IMR-90 (cell line): ENCODE data around the gene WDR81. TPM values are rescaled to one million over a fixed set of nuclear protein-coding genes. Genes with fewer than 3 reads are reported as not detected.

ENCODE experiments used
- ATAC-seq: fragments of 200-7000 bp; cut with Tn5 transposase; 2 replicates; pipeline ENCODE4 v1.9.1; 2020; ENCODE audit warnings: low read depth, mild to moderate bottlenecking, moderate library complexity
- BruUV-seq: library from RNA; stranded (reverse); fragments of 400-500 nt; replicated peaks from 2 replicates; lab custom pipeline; 2021; lab: Mats Ljungman, UMichigan
- CTCF ChIA-PET: fragments of 300-600 bp; formaldehyde crosslinking; extraction: SDS; loops from one replicate; lab custom pipeline; 2021; ENCODE audit warnings: antibody characterized with exemption; lab: Yijun Ruan, JAX
- POLR2A ChIA-PET: fragments of 300-600 bp; sonication (Branson Sonifier 250); formaldehyde crosslinking; loops from one replicate; lab custom pipeline; 2022; ENCODE audit warnings: antibody characterized with exemption; ENCODE audit not compliant: unreplicated experiment; lab: Charles Lee
- DNase-seq: peaks from one replicate; pipeline ENCODE4 v3.0.0; 2013
- H2AFZ ChIP-seq: replicated peaks from 2 replicates; pipeline ENCODE3; 2013; ENCODE audit warnings: low read length, mild to moderate bottlenecking; ENCODE audit not compliant: poor library complexity
- H2AK5ac ChIP-seq: 2 replicates; pipeline ENCODE4 v1.6.1; 2013; ENCODE audit warnings: low read depth, low read length, inconsistent platforms
- H2AK9ac ChIP-seq: replicated peaks from 2 replicates; pipeline ENCODE3; 2013; ENCODE audit warnings: mild to moderate bottlenecking, low read depth, low read length, moderate library complexity; ENCODE audit not compliant: poor library complexity
- H2BK120ac ChIP-seq: 2 replicates; pipeline ENCODE4 v1.6.1; 2013; ENCODE audit warnings: low read depth, low read length, inconsistent platforms
- H2BK15ac ChIP-seq: 3 replicates; pipeline ENCODE4 v1.6.1; 2013; ENCODE audit warnings: low read depth, low read length, inconsistent platforms
- H2BK20ac ChIP-seq: 2 replicates; pipeline ENCODE4 v1.6.1; 2013; ENCODE audit warnings: low read depth, mild to moderate bottlenecking, inconsistent platforms, low read length, moderate library complexity
- H2BK5ac ChIP-seq: 2 replicates; pipeline ENCODE4 v1.6.1; 2013; ENCODE audit warnings: mild to moderate bottlenecking, low read depth, low read length, inconsistent platforms; ENCODE audit not compliant: poor library complexity, severe bottlenecking
- H3K14ac ChIP-seq: replicated peaks from 2 replicates; pipeline ENCODE4 v1.6.1; 2013; ENCODE audit warnings: low read depth, low read length, inconsistent platforms
- H3K18ac ChIP-seq: 2 replicates; pipeline ENCODE4 v1.6.1; 2013; ENCODE audit warnings: low read depth, low read length, control low read depth
- H3K23ac ChIP-seq: 2 replicates; pipeline ENCODE4 v1.6.1; 2013; ENCODE audit warnings: low read depth, low read length, inconsistent platforms
- H3K27ac ChIP-seq: 2 replicates; pipeline ENCODE4 v1.5.1; 2013; ENCODE audit warnings: mild to moderate bottlenecking, control low read depth, low read length; ENCODE audit not compliant: insufficient read depth
- H3K27me3 ChIP-seq: 2 replicates; pipeline ENCODE4 v1.6.1; 2013; ENCODE audit warnings: low read length; ENCODE audit not compliant: control insufficient read depth, insufficient read depth
- H3K36me3 ChIP-seq: 2 replicates; pipeline ENCODE4 v1.6.1; 2013; ENCODE audit warnings: low read length, mixed read lengths; ENCODE audit not compliant: control insufficient read depth, insufficient read depth
- H3K4ac ChIP-seq: 2 replicates; pipeline ENCODE4 v1.6.1; 2013; ENCODE audit warnings: low read depth, low read length, inconsistent platforms
- H3K4me1 ChIP-seq: 2 replicates; pipeline ENCODE4 v1.6.1; 2013; ENCODE audit warnings: low read length, mixed read lengths; ENCODE audit not compliant: control insufficient read depth, insufficient read depth
- H3K4me2 ChIP-seq: 2 replicates; pipeline ENCODE4 v1.6.1; 2013; ENCODE audit warnings: low read depth, mild to moderate bottlenecking, control low read depth, low read length, moderate library complexity
- H3K4me3 ChIP-seq: 2 replicates; pipeline ENCODE4 v1.5.1; 2013; ENCODE audit warnings: low read depth, mild to moderate bottlenecking, control low read depth, low read length, moderate library complexity; ENCODE audit not compliant: insufficient read depth
- H3K56ac ChIP-seq: 2 replicates; pipeline ENCODE4 v1.6.1; 2013; ENCODE audit warnings: low read length, inconsistent platforms; ENCODE audit not compliant: insufficient read depth; ENCODE audit errors: extremely low read depth
- H3K79me1 ChIP-seq, 2 experiments: 2 replicates each; pipeline ENCODE4 v1.6.1; 2013; ENCODE audit warnings: low read length in 2 of 2, inconsistent platforms in 1 of 2, low read depth in 1 of 2
- H3K9ac ChIP-seq: 2 replicates; pipeline ENCODE4 v1.6.1; 2013; ENCODE audit warnings: low read depth, low read length, control low read depth
- H3K9me1 ChIP-seq: 2 replicates; pipeline ENCODE4 v1.6.1; 2013; ENCODE audit warnings: low read length, inconsistent platforms; ENCODE audit not compliant: insufficient read depth
- H3K9me3 ChIP-seq: 2 replicates; pipeline ENCODE4 v1.6.1; 2013; ENCODE audit warnings: low read length; ENCODE audit not compliant: control insufficient read depth, insufficient read depth
- H4K20me1 ChIP-seq: 2 replicates; pipeline ENCODE4 v1.6.1; 2013; ENCODE audit warnings: low read length, inconsistent platforms; ENCODE audit not compliant: insufficient read depth
- H4K5ac ChIP-seq: 2 replicates; pipeline ENCODE4 v1.6.1; 2013; ENCODE audit warnings: mild to moderate bottlenecking, low read depth, low read length, control low read depth
- H4K8ac ChIP-seq, 2 experiments: 2 replicates each; pipeline ENCODE4 v1.6.1; 2013; ENCODE audit warnings: low read depth in 2 of 2, low read length in 2 of 2, control low read depth in 1 of 2, inconsistent platforms in 1 of 2
- H4K91ac ChIP-seq: 2 replicates; pipeline ENCODE4 v1.6.1; 2013; ENCODE audit warnings: low read depth, low read length, inconsistent platforms; ENCODE audit not compliant: insufficient read depth
- BHLHE40 ChIP-seq: fragments of 150-350 bp; IDR thresholded peaks from 2 replicates; pipeline ENCODE4 v1.6.1; 2016; ENCODE audit warnings: mild to moderate bottlenecking, low read depth, low read length
- CEBPB ChIP-seq: IDR thresholded peaks from 2 replicates; pipeline ENCODE4 v1.6.1; 2012; ENCODE audit warnings: low read depth, low read length, improper control_type of control experiment
- CHD1 ChIP-seq: IDR thresholded peaks from 2 replicates; pipeline ENCODE4 v1.6.1; 2012; ENCODE audit warnings: low read depth, low read length, improper control_type of control experiment
- FOS ChIP-seq: fragments of 150-350 bp; IDR thresholded peaks from 2 replicates; pipeline ENCODE4 v1.6.1; 2016; ENCODE audit warnings: low read depth, low read length
- MAFK ChIP-seq: IDR thresholded peaks from 2 replicates; pipeline ENCODE4 v1.6.1; 2012; ENCODE audit warnings: low read depth, low read length, improper control_type of control experiment
- MAZ ChIP-seq: IDR thresholded peaks from 2 replicates; pipeline ENCODE4 v1.6.1; 2012; ENCODE audit warnings: low read depth, mild to moderate bottlenecking, low read length, improper control_type of control experiment, moderate library complexity, borderline replicate concordance
- MXI1 ChIP-seq: IDR thresholded peaks from 2 replicates; pipeline ENCODE4 v1.6.1; 2012; ENCODE audit warnings: low read depth, mild to moderate bottlenecking, low read length, moderate library complexity, borderline replicate concordance
- NFE2L2 ChIP-seq: fragments of 150-350 bp; IDR thresholded peaks from 2 replicates; pipeline ENCODE4 v1.6.1; 2016; ENCODE audit warnings: low read depth, mild to moderate bottlenecking, low read length
- RAD21 ChIP-seq: IDR thresholded peaks from 2 replicates; pipeline ENCODE4 v1.6.1; 2012; ENCODE audit warnings: low read length, improper control_type of control experiment
- RCOR1 ChIP-seq: IDR thresholded peaks from 2 replicates; pipeline ENCODE4 v1.6.1; 2012; ENCODE audit warnings: mild to moderate bottlenecking, low read length, improper control_type of control experiment; ENCODE audit not compliant: insufficient replicate concordance
- SMC3 ChIP-seq: fragments of 150-350 bp; IDR thresholded peaks from 2 replicates; pipeline ENCODE4 v1.6.1; 2016; ENCODE audit warnings: low read depth, mild to moderate bottlenecking, antibody characterized with exemption, low read length, moderate library complexity
- WGBS, 2 experiments: methylation state at CpG; one replicate each; pipeline versions ENCODE4 v1.1.5 to v1.1.7; 2013; ENCODE audit warnings: missing lambda C conversion rate in 2 of 2; ENCODE audit not compliant: insufficient read length in 1 of 2; ENCODE audit errors: extremely low coverage in 2 of 2; 5-methylcytosine and 5-hydroxymethylcytosine counted together
- dilution Hi-C: fragments of 300-500 bp; cut with HindIII; formaldehyde crosslinking; loops from one replicate; pipeline ENCODE4 v1.14.3; 2018; ENCODE audit warnings: low sequenced_read_pairs; ENCODE audit not compliant: unreplicated experiment
- in situ Hi-C: fragments of 300-500 bp; cut with MboI; formaldehyde crosslinking; loops from 3 replicates; pipeline ENCODE4 v1.14.3; 2019; ENCODE audit warnings: low sequenced_read_pairs, inconsistent platforms, mixed read lengths
- intact Hi-C: fragments of 100-400 bp; cut with micrococcal nuclease; formaldehyde crosslinking; loops from 2 replicates; pipeline ENCODE4 v1.10.0; 2022
- polyA plus RNA-seq, 3 experiments: library from polyadenylated mRNA; depleted of rRNA; stranded (reverse); fragments of >200 nt; gene quantifications; 2 replicates each; pipeline ENCODE4 v1.2.3, GENCODE V29; 2012; ENCODE audit warnings: low replicate concordance in 1 of 3
- total RNA-seq: library from RNA; depleted of rRNA; stranded (reverse); fragments of >200 nt; gene quantifications from 2 replicates; pipeline ENCODE4 v1.2.3, GENCODE V29; 2012
- TF ChIP-seq, protein P1 (sequence below): fragments of 150-350 bp; IDR thresholded peaks from 2 replicates; pipeline ENCODE4 v1.6.1; 2017; ENCODE audit warnings: mild to moderate bottlenecking, antibody characterized with exemption, low read length, low read depth

The WDR81 gene
- total and polyA plus RNA-seq, 2 of the 4 experiments (the other 2 are of a cell fraction): 3.0 to 8.4 TPM

DNA sequence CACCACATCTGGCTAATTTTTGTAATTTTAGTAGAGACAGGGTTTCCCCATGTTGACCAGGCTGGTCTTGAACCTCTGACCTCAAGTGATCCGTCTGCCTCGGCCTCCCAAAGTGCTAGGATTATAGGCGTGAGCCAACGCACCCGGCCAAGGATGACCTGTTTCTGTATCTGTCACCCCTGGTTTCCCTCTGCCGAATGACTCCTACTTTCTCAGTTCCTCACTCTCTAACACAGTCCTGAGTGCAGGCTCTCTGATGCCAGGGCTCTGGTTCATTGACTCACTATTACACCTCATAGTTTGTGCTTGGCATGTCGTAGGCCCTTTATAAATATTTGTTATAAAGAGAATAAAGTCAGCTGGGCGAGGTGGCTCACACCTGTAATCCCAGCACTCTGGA lies 29.1 kb upstream of the WDR81 start:
- no peak overlapping the region for H3K14ac ChIP-seq
- H2BK5ac ChIP-seq: no peak overlapping the region
- ATAC-seq (no peak), DNase-seq (no peak)
- H3K18ac ChIP-seq: no peak overlapping the region
- no peak overlapping the region for H4K5ac ChIP-seq
- H2AK9ac ChIP-seq: no peak overlapping the region
- H3K27ac ChIP-seq: no peak overlapping the region
- H2AK5ac ChIP-seq: no peak overlapping the region
- H2BK20ac ChIP-seq: no peak overlapping the region
- no TSS peak for BruUV-seq
- in situ Hi-C loops (no loop called here), intact Hi-C loops (no loop called here), dilution Hi-C loops (no loop called here)
- H4K8ac ChIP-seq: no peak overlapping the region
- ChIA-PET CTCF (no interaction called here), POLR2A (no interaction called here)
- peaks cover 3% of the 10 kb centered on the region; the same call in 1 of the 2 replicates for H3K9me3 ChIP-seq
- peaks cover 4% of the 10 kb centered on the region; the same call in 1 of the 2 replicates for H3K4me1 ChIP-seq
- TF ChIP-seq MAFK (no peak), NFE2L2 (no peak), CEBPB (no peak), BHLHE40 (no peak), RCOR1 (no peak), SMC3 (no peak), RAD21 (no peak), FOS (no peak), MXI1 (no peak), CHD1 (no peak), MAZ (no peak)
- TF ChIP-seq, protein P1, sequence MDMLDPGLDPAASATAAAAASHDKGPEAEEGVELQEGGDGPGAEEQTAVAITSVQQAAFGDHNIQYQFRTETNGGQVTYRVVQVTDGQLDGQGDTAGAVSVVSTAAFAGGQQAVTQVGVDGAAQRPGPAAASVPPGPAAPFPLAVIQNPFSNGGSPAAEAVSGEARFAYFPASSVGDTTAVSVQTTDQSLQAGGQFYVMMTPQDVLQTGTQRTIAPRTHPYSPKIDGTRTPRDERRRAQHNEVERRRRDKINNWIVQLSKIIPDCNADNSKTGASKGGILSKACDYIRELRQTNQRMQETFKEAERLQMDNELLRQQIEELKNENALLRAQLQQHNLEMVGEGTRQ: no peak
- WGBS, 2 experiments: no CpG with 5 or more reads among the region's 8 CpGs
- no peak overlapping the region for H2BK120ac ChIP-seq
- H3K27me3 ChIP-seq: no peaks in the 10 kb centered on the region
- H3K4me2 ChIP-seq: no peak overlapping the region
- no peak overlapping the region for H2BK15ac ChIP-seq
- no peaks in the 10 kb centered on the region for H3K9me1 ChIP-seq
- H3K23ac ChIP-seq: no peak overlapping the region
- H4K20me1 ChIP-seq: no peaks in the 10 kb centered on the region
- H3K36me3 ChIP-seq: no peaks in the 10 kb centered on the region
- H3K79me1 ChIP-seq: no peaks in the 10 kb centered on the region
- no peak overlapping the region for H3K9ac ChIP-seq
- H3K4ac ChIP-seq: no peak overlapping the region
- no peak overlapping the region for H2AFZ ChIP-seq
- H4K91ac ChIP-seq: no peak overlapping the region
- H3K56ac ChIP-seq: no peak overlapping the region
- H3K4me3 ChIP-seq: no peak overlapping the region
